ENCODE data around the gene SVOP.

The SVOP gene

DNA sequence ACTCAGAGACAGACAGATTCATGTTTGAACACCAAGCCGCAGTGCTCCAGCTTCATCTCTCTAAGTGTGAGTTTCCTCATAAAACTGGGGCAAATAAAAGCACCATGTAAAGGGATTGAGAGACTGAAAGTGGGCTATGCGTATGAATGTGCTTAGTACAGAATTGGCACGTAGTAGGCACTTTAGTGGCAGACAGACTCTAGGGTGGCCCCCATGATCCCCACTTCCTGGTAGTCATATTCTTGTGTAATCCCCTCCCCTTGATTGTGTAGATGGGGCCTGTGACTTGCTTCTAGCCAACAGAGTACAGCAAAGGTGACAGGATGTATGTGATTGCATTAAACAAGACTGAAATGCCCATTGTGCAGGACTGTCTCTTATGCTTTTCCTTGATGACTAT is 98.0 kb downstream of the SVOP start:
- DNase-seq, result no peak

DNA sequence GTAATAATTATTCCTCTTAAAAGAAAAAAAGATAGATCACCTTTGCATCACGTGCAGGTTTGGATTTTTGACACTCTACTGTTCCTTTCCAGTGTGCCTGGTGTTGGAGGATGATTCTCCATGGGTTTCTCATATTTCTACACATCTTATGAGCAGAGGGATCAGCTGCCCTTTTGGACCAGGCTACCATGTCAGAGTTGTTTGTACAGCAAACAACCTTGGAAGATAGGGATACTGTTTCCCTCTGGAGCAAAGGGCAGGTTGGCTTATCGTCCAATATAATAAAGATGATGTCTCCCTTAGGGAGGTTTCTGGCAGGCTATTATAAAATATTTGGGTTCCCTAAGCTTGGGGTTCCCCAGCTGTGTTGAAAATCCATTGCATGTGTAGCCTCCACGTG is 98.9 kb downstream of the SVOP start:
- DNase-seq, result no peak

DNA sequence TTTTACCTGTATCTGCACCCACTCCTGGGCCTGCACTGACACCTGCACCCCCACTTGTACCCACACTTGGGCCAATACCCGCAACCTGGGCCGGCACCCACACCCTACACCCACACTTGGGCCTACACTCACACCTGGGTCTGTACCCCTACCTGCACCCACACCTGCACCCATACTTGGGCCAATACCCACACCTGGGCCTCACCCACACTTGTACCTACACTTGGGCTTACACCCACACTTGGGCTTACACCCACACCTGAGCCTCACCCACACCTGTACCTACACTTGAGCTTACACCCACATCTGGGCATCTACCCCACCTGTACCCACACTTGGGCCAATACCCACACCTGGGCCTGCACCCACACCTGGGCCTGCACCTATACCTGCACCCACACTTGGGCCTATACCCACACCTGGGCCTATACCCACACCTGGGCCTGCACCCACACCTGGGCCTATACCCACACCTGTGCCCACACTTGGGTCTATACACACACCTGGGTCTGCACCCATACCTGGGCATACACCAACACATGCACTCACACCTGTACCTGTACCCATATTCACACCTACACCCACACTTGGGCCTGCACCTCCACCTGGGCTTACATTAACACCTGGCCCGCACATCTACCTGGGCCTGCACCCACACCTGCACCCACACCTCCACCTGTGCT is 101.8 kb downstream of the SVOP start:
- no peak for DNase-seq

- DNase-seq, result no peak
Measured at GRCh38 chr12:108918206-108918605, 102.7 kb downstream of the SVOP start.

DNA sequence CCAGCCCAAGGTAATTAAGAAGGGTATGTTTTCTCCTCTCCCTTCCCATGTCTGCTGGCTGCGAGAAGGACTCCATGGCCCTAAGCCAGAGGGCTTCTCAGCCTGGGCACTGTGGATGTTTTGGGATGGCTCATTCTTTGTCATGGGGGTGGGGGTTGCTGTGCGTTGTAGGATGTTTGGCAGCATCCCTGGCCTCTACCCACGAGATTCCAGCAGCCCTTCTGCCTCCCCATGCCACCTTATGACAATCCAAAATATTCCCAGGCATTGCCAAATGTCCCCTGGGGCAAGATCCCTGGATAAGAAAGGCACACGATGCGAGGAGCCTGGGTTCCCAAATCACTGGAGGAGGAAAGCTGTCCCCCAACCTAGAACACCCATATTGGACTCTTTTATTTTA is 104.5 kb downstream of the SVOP start:
- DNase-seq, result no peak

GRCh38 chr12:108915632-108916133 is 105.2 kb downstream of the SVOP start:
- no peak for DNase-seq

- DNase-seq, result no peak
Measured at GRCh38 chr12:108914121-108914531, 106.7 kb downstream of the SVOP start.

DNA sequence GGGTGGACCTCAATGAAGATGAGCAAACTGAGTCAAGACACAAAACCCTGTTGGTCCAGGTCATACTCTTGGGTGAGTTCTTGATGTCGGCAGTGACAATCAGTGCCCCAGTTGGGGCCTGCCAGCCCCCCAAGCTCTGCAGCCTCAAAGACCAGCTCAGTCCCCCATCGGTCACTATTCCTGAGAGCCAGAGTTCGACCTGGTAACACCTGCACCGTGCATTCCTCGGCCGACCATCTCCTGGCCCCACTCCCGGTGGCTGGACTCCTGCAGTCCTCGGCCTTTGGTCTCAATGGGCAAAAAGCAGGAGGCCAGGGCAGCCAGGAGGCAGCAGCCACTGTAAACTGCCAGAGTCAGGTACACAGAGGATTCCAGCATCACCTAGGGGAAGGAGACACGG is 108.5 kb downstream of the SVOP start:
- no peak for DNase-seq

GRCh38 chr12:108911915-108912314 is 109.0 kb downstream of the SVOP start:
- no peak for DNase-seq

- no peak for DNase-seq
Measured at GRCh38 chr12:108910336-108910735, 110.5 kb downstream of the SVOP start.

DNA sequence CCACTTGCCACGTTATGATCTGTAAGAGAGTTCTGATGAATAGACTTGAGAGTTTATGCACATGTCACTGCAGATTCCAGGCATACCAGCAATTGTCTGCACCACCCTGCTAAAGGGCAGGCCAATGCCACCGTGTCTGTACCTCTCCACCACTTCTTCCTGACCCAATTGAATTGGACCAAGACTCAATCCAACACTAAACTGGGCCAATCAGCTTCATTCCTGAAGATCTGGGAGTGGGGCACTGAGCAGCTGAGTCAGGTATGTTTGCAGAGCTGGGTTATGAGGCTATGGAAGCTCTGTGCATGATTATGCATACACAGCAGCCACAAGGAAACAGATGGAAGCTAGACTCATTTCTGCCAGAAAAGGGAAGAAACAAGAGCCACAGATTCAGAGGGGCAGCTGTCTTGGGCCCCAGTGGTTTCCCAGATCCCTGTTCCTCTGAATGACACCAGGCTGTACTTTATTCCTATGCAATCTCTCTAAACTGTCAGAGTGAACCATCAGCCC is 113.0 kb downstream of the SVOP start:
- DNase-seq, result no peak

DNA sequence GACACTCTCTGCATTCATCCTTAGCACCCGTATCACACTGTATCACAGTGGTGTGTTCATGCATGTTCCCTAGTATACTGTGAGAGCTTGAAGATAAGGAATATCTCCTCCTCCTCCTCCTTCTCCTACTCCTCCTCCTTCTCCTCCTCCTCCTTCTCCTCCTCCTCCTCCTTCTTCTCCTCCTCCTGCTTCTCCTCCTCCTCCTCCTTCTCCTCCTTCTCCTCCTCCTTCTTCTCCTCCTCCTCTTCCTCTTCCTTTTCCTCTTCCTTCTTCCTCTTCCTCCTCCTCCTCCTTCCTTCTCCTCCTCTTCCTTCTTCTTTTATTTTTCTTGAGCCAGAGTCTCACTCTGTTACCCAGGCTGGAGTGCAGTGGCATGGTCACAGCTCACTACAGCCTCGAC is 113.9 kb downstream of the SVOP start:
- no peak for DNase-seq

GRCh38 chr12:108905725-108906124 is 115.1 kb downstream of the SVOP start:
- no peak for DNase-seq

GRCh38 chr12:108899145-108899544 is 121.7 kb downstream of the SVOP start:
- DNase-seq, result no peak

DNA sequence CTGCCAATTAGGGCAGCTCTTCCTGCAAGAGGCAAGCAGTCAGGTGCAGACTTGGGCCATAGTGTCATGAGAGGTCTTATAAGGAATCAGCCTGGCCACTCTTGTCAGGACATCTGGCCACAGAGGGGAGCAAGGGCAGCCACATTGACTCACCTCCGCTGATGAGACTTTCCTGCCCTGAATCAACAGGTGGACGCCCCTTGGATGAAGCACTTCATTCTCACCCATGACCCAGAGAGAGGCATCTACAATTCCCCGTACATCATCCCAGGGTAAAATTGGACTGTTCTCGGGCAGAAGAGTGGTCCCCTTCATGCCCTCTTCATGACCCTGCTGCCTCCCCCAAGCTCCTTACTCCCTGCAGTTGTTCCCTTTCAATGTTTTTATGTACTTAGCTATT is 124.1 kb downstream of the SVOP start:
- DNase-seq, result no peak

DNA sequence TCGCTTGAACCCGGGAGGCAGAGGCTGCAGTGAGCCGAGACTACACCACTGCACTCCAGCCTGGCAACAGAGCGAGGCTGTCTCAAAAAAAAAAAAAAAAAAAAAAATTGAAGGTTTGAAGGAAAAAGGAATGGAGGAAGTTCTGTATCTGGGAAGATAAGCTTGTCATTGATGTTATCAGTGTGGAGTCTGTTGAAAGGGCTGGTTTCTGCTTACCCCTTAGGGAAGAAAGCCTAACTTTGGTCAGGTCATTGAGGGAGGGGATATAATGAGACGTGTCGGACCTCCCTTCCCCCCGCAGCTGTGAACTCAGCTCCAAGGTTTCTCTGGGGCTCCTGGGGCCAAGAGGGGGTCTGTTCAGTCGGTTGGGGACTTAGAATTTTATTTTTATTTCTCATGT is 124.5 kb downstream of the SVOP start:
- DNase-seq, result no peak

DNA sequence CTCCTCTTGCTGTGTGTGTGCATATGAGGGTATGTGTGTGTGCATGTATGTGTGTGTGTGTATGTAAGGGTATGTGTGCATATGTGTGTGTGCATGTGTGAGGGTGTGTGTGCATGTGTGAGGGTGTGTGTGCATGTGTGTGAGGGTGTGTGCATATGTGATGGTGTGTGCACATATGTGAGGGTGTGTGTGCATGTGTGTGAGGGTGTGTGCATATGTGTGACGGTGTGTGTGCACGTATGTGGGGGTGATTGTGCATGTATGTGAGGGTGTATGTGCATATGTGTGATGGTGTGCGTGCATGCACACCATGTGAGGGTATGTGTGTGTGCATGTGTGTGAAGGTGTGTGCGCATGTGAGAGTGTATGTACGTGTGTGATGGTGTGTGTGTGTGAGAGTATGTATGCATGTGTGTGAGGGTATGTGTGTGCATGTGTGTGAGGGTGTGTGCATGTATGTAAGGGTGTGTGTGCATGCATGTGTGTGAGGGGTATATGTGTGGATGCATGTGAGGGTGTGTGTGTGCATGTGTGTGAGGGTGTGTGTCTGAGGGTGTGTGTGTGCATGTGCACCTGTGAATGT is 125.6 kb downstream of the SVOP start:
- DNase-seq, result no peak

DNA sequence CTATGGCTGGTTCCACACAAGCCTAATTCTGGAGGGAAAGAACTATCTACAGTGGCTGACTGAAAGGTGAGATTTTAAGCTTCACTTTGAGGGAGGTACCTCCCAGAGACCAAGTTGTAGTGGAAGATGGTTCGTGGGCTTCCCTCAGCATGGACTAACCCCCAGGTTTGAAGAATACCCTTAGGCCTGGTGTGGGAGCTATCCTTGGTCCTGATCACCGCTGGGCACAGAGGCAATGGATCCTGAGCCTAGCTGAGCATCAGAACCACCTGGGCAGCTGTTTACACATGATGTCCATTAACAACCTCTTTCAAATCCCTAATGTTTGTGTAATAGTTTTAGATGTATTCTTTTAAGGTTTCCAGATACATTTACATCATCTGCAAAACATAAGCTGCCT is 130.7 kb downstream of the SVOP start:
- DNase-seq, result no peak

DNA sequence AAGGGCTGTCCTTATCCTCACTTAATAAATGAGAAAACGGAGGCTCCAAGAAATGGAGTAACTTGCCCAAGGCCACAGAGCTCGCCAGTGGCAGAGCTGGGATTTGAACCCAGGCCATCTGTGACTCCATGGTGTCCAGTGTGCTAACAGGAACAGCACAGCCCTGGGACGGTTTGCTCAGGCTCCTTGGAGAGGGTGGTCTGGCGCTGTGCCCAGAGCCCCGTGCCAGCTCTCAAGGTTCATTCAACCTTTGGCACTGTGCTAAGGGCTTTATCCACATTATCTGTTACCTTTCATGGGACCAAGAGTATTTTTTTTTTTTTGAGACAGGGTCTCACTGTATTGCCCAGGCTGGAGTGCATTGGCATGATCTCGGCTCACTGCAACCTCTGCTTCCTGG is 132.8 kb downstream of the SVOP start:
- DNase-seq, result no peak

- DNase-seq, result no peak
Measured at GRCh38 chr12:108886873-108887629, 133.8 kb downstream of the SVOP start.

DNA sequence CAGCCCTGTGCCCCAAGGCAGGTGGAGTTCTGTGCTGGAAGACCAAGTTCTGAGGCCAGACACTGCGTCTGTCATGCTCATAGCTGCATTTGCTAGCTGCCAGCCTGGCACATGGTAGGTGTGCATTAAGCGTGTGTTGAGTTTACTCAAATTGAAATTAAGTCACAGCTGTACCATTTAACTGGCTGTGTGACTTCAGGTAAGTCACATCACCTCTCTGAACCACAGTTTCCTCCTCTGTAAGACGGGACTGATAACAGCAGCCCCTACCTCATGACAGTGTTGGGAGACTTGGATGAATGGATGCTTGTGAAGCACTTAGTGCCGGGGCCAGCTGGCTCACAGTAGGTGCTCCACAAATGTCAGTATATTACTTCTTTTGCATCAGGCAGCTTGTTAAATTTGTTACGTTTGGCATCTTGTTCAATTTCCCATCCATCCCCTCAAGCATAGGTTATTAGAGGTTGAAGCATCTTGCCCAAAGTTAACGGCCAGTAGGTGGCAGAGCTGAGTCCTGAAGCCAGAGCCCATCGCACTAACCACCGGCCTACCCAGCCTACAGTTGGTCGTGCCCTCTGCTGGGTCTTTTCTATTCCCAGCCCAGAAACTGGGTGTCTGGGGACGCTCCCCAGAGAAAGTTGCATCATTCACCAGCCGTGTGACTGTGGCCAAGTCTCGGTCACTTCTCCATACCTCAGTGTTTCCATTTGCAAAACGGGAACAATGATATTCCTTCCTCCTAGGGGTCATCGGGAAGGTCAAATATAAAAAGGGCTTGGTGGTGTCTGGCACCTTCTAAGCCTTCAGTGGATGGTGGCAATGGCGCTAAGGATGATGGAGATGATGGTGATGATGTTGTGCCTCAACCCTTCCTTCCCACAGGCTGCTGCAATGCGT is 136.5 kb downstream of the SVOP start:
- DNase-seq, result peak; percentile 73

- no peak for DNase-seq
Measured at GRCh38 chr12:108881953-108882352, 138.9 kb downstream of the SVOP start.

Measured in CD4-positive, alpha-beta T cell treated with Interleukin-12 subunit alpha and Interleukin-12 subunit beta, for 1 hour (primary cell).